Transverse colon (tissue), 4 donors: ENCODE data around the gene SYMPK.

ENCODE experiments used
- EP300 ChIP-seq: sonication (generic); formaldehyde crosslinking; IDR thresholded peaks from one replicate; pipeline ENCODE4 v1.6.1; 2017; ENCODE audit warnings: antibody characterized with exemption, low read depth
- POLR2A ChIP-seq: fragments of 450-650 bp; IDR thresholded peaks from one replicate; pipeline ENCODE4 v1.6.1; 2016; ENCODE audit warnings: antibody characterized with exemption, mild to moderate bottlenecking, moderate library complexity
- POLR2AphosphoS5 ChIP-seq, 3 donors: sonication (generic); formaldehyde crosslinking; IDR thresholded peaks; one replicate each; pipeline ENCODE4 v1.6.1; 2016; ENCODE audit warnings: antibody characterized with exemption in 3 of 3
- TF ChIP-seq, protein P1 (sequence below), 5 experiments: fragments of 200-600 bp in 3 of 5; fragments of 450-650 bp in 2 of 5; sonication (generic) in 3 of 5; IDR thresholded peaks; 1 replicate in 2 of 5; 2 replicates in 3 of 5; pipeline ENCODE4 v1.5.1; 2016 to 2017; ENCODE audit warnings: antibody characterized with exemption in 5 of 5, inconsistent platforms in 3 of 5, mild to moderate bottlenecking in 2 of 5, moderate library complexity in 1 of 5

DNA sequence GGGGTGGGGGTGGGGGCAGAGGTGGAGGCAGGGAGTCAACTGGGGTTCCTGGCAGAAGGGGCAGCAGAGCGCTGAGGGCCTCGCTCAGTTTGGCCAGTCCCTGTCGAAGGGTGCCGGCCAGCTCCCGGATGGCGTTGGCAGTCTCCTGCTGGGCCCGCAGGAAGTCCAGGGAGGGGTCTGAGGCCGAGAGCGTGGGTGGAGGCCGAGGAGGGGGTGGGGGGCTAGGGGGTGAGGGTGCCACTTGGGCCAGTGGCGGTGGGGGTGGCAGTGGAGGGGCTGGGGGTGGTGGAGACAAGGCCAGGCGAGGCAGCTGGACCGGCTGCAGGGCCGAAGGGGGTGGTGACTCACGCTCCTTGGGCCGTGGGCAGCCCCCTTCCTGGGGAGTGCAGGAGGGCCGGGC, 27.9 kb upstream of the SYMPK start:
- TF ChIP-seq POLR2AphosphoS5 (IDR thresholded peaks at IDR 0.05) (no peak), POLR2A (no peak), EP300 (no peak)
- TF ChIP-seq, protein P1, sequence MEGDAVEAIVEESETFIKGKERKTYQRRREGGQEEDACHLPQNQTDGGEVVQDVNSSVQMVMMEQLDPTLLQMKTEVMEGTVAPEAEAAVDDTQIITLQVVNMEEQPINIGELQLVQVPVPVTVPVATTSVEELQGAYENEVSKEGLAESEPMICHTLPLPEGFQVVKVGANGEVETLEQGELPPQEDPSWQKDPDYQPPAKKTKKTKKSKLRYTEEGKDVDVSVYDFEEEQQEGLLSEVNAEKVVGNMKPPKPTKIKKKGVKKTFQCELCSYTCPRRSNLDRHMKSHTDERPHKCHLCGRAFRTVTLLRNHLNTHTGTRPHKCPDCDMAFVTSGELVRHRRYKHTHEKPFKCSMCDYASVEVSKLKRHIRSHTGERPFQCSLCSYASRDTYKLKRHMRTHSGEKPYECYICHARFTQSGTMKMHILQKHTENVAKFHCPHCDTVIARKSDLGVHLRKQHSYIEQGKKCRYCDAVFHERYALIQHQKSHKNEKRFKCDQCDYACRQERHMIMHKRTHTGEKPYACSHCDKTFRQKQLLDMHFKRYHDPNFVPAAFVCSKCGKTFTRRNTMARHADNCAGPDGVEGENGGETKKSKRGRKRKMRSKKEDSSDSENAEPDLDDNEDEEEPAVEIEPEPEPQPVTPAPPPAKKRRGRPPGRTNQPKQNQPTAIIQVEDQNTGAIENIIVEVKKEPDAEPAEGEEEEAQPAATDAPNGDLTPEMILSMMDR (IDR thresholded peaks at IDR 0.05): no peak
